ENCODE measurements around the gene CHAC1.

GRCh38 chr15:40925863-40926658 is 27.2 kb upstream of the CHAC1 start:
- TF ChIP-seq CTCF (IDR thresholded peaks at IDR 0.05): no peak
- no peak for TF ChIP-seq POLR2A (IDR thresholded peaks at IDR 0.05)

Data from breast epithelium (tissue), 3 donors.